GM19372 (cell line): ENCODE measurements around the gene MIXL1.
"Not testable (repeated sequence)": the region's sequence is repeated elsewhere in the genome, so short reads cannot be mapped to it uniquely, and the experiment has no call there.

Experiments
- ATAC-seq: cut with Tn5 transposase; IDR thresholded peaks from one replicate; pipeline ENCODE4 v1.9.1; 2021; ENCODE audit warnings: mild to moderate bottlenecking, low read depth, moderate library complexity; ENCODE audit not compliant: unreplicated experiment

The MIXL1 gene

GRCh38 chr1:226212545-226212944 lies 10.9 kb upstream of the MIXL1 start:
- no peak for ATAC-seq

GRCh38 chr1:226215239-226215638 lies 8.2 kb upstream of the MIXL1 start:
- ATAC-seq, result no peak

DNA sequence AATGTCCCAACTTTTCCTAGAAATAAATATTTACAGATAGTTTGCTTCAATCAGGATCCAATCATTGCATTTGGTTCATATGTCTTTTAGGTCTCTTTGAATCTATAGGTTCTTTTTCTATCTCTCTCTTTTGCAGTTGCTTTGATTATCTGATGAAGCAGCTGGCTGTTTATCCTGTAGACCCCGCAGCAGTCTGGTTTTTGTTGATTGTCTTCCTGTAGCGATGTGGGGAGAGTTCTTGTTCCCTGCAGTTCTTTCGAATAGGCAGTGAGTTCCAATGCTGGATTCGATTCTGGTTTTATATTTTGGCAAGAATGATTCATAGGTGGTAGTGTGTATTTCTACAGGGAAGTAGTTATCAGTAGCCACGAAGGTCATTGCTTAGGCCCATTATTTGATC lies 7.4 kb upstream of the MIXL1 start:
- ATAC-seq, result no peak

DNA sequence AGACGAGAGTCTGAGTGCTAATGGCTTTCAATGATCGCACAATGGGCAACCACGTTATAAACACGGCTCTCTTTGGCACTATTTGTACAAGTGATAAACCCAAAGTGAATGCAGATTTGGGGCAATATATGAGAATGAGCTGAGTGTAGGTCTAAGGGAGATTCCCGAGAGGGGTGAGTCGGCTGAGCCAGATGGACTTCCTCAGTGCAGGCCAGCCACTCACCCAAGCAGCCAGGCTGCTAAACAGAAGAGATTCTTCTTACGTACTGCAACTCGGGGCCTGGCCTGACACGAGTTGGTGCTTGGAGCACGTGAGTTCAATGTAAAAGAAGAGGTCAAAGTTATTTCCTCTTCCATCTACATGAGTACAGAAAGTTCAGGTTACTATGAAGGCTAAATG lies 6.2 kb upstream of the MIXL1 start:
- ATAC-seq, result no peak

DNA sequence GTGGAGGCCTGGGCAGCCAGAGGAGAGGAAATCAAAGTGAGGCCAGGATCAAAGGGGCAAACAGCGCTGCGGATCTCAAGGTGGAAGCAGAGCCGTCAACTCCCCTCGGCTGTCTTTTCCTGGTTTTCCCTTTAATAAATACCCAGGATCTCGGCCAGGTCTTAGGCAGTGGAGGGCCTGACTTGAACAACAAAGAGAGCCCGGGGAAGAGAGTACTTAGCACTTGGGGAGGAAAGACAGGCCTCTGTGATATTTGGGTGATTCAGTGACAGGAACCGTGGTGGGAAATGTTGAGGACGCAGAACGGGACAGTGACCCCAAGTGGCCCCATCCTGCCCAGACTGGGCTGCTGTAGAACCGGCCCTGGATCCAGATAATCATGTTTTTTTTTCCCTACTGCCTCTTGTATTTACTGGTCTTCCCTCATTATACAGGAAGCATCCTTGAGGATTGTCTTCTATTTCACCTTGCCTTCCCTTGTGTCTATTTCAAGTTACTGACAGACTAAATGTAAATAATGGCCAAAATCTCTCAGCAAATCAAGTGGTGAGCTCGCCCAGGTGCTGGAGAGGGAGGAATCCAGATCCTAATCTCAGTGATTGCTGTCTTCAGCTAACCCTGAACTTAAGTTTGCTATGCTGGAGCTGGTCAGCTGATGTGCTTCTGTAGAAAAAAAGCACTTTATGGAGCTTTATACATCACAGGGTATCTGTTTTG lies 2.8 kb upstream of the MIXL1 start:
- ATAC-seq, result no peak

- ATAC-seq, result no peak
Observed at GRCh38 chr1:226222686-226223085, 778 bp upstream of the MIXL1 start.

DNA sequence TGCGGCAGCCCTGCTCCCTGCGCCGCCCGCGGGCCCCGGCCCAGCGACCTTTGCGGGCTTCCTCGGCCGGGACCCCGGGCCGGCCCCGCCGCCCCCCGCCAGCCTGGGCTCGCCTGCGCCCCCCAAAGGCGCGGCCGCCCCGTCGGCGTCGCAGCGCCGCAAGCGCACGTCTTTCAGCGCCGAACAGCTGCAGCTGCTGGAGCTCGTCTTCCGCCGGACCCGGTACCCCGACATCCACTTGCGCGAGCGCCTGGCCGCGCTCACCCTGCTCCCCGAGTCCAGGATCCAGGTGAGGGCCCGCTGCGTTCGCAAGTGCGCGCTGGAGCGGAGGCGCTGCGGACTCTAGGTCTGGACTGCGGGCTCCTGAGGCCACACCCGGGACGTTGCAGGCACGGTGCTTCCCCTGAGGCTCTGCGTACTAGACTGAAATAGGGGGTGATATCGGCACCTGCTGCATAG lies 351 bp downstream of the MIXL1 start:
- ATAC-seq, result peak; percentile 55

- no peak for ATAC-seq
Observed at GRCh38 chr1:226226601-226227000, 3.1 kb downstream of the MIXL1 start.

DNA sequence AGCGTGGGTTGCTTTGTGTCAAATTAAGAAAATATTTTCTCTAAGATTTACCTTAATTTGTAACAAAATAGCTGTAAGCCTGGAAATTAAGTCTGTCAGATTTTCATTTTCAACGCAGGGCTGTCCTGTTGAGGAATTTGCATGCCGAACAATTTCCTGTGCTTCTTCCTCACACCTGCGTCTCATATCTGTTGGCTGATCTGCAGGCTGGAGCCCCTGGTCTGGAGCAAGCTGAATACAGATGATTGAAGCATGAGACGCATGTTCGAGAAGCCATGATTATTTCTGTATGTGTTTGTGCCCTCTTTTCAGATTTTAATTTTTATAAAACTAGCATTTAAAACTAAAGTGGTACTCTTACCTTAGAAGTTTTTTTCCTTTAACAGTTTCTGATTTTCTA lies 9.8 kb downstream of the MIXL1 start:
- no peak for ATAC-seq

GRCh38 chr1:226233806-226234205 lies 10.3 kb downstream of the MIXL1 start:
- no peak for ATAC-seq

- no peak for ATAC-seq
Observed at GRCh38 chr1:226236826-226237225, 13.4 kb downstream of the MIXL1 start.

GRCh38 chr1:226239421-226239820 lies 16.0 kb downstream of the MIXL1 start:
- ATAC-seq, result no peak

DNA sequence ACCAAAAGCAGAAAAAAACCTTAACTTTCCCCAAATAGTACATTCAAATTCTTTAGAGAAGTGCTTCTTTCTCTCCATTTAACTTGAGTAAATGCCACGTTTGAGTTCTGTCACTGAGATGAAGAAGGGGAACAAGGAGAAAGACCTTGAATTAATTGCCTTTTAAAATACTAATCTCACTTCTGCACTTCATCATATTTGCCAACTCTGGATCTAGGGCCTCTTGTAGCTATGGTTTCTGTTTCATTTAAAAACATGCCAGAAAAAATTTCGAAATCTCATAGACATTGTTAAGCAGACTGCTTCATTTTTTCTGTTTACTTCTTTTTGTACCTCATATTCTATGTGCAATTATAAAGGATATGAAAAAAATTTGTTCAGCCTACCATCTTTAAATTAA lies 24.6 kb downstream of the MIXL1 start:
- no peak for ATAC-seq

- no peak for ATAC-seq
Observed at GRCh38 chr1:226248796-226249195, 25.3 kb downstream of the MIXL1 start.

- no peak for ATAC-seq
Observed at GRCh38 chr1:226250511-226250910, 27.0 kb downstream of the MIXL1 start.

DNA sequence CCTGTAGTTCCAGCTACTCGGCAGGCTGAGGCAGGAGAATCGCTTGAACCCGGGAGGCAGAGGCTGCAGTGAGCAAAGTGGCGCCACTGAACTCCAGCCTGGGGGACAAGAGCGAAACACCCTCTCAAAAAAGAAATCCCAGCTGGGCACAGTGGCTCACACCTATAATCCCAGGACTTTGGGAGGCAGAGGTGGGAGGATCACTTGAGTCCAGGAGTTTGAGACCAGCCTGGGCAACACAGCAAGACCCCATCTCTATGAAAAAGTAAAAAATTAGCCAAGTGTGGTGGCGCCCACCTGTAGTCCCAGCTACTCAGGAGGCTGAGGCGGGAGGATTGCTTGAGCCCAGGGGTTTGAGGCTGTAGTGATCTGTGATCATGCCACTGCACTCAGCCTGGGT lies 29.4 kb downstream of the MIXL1 start:
- not testable (repeated sequence) for ATAC-seq

GRCh38 chr1:226253933-226254332 lies 30.5 kb downstream of the MIXL1 start:
- ATAC-seq, result no peak

DNA sequence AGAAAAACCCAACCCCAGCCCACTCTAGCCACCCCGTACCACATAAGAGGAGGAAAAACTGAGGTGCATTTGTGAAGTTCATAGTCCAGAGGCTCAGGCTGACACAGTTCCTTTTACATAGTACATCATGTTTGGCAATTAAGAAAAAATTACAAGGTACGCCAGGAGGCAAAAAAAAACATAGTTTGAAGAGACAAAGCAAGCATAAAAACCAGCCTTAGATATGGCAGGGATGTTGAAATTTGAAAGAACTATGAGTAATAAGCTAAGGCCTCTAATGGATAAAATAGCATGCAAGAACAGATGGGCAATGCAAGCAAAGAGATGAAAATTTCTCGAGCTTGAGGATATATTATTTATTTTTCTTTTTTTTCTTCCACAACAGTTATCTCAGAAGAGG lies 31.9 kb downstream of the MIXL1 start:
- ATAC-seq, result no peak

- ATAC-seq, result no peak
Observed at GRCh38 chr1:226261818-226262217, 38.4 kb downstream of the MIXL1 start.

- no peak for ATAC-seq
Observed at GRCh38 chr1:226268421-226269124, 45.1 kb downstream of the MIXL1 start.

GRCh38 chr1:226272233-226272902 lies 48.9 kb downstream of the MIXL1 start:
- ATAC-seq, result not testable (repeated sequence)

DNA sequence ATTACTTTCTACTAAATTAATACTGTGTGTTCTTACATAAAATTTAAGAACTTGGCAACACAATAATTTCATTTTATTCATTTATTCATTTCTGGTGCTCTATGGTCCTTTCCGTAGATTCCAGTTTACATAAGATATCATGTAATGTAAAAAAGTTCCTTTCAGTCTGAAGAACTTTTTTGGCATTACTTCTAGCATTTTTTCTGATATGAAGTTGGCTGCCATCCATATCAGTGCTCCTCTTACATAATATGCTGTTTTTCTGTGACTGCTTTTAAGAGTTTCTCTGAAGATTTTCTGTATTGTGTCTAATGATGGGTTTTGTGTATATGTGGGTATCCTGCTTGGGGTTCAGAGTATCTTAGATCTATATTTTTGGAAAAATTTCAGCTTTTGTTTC lies 50.7 kb downstream of the MIXL1 start:
- no peak for ATAC-seq
